Gastroesophageal sphincter (tissue), 3 donors: ENCODE results near the gene KIF26B.

Source experiments
- POLR2A ChIP-seq, 2 donors: fragments of 450-650 bp; IDR thresholded peaks; one replicate each; pipeline ENCODE4 v1.6.1; 2017; ENCODE audit warnings: antibody characterized with exemption in 2 of 2, mild to moderate bottlenecking in 2 of 2, moderate library complexity in 1 of 2
- POLR2AphosphoS5 ChIP-seq: sonication (generic); formaldehyde crosslinking; IDR thresholded peaks from one replicate; pipeline ENCODE4 v1.6.1; 2017; ENCODE audit warnings: antibody characterized with exemption
- TF ChIP-seq, protein P1 (sequence below), 4 experiments: fragments of 200-600 bp in 2 of 4; fragments of 450-650 bp in 2 of 4; sonication (generic) in 1 of 4; IDR thresholded peaks; one replicate each; pipeline ENCODE4 v1.5.1; 2017 to 2019; ENCODE audit warnings: antibody characterized with exemption in 4 of 4, mild to moderate bottlenecking in 2 of 4, moderate library complexity in 2 of 4

DNA sequence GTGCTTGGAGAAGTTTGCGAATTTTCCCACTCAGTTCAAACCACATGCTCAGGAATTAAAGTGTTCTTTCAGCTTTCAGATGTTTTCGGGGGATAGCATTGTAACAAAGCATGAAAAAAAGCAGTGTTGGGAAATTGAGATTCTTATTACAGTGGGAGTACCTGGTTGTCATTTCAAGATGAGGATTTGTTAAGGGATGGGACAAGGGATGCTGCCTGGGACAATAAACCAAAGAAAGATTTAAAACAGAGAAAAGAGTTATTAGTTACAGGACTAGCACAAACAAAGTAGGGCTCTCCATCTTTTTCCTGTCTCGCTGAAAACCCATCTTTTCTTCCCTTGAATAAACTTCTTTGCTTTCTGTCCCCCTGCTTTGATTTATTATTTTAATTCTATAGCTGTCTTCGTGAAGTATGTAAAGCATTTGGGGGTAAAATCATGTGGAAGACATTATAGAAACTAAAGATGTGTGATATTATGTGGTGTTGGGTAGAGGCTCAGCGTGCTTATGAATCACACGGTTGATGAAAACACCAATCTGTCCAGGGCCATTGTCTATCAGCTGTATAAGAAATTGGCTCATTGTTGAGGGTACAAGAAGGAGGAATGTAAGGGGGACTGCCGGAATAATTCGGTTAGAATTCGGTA lies 277.6 kb downstream of the KIF26B start:
- TF ChIP-seq, protein P1, sequence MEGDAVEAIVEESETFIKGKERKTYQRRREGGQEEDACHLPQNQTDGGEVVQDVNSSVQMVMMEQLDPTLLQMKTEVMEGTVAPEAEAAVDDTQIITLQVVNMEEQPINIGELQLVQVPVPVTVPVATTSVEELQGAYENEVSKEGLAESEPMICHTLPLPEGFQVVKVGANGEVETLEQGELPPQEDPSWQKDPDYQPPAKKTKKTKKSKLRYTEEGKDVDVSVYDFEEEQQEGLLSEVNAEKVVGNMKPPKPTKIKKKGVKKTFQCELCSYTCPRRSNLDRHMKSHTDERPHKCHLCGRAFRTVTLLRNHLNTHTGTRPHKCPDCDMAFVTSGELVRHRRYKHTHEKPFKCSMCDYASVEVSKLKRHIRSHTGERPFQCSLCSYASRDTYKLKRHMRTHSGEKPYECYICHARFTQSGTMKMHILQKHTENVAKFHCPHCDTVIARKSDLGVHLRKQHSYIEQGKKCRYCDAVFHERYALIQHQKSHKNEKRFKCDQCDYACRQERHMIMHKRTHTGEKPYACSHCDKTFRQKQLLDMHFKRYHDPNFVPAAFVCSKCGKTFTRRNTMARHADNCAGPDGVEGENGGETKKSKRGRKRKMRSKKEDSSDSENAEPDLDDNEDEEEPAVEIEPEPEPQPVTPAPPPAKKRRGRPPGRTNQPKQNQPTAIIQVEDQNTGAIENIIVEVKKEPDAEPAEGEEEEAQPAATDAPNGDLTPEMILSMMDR (IDR thresholded peaks at IDR 0.05) = no peak
- TF ChIP-seq POLR2AphosphoS5 (no peak), POLR2A (IDR thresholded peaks at IDR 0.05) (no peak)
